Neural cell (in vitro differentiated cells): ENCODE measurements around the gene ENTPD8.

Experiments
- CTCF ChIP-seq: fragments of 450-650 bp; IDR thresholded peaks from 2 replicates; pipeline ENCODE4 v1.5.1; 2014; ENCODE audit warnings: antibody characterized with exemption, mild to moderate bottlenecking, moderate library complexity; ENCODE audit not compliant: poor library complexity, severe bottlenecking
- EP300 ChIP-seq: fragments of 450-650 bp; conservative IDR thresholded peaks from 2 replicates; pipeline ENCODE4 v1.6.1; 2014; ENCODE audit warnings: antibody characterized with exemption, mild to moderate bottlenecking, moderate library complexity; ENCODE audit not compliant: poor library complexity, severe bottlenecking
- EZH2 ChIP-seq: fragments of 200-600, 300-800 bp; shearing (Covaris generic), sonication (generic); IDR thresholded peaks from 2 replicates; pipeline ENCODE4 v1.6.1; 2014; ENCODE audit warnings: antibody characterized with exemption, low read length, borderline replicate concordance, mild to moderate bottlenecking; ENCODE audit not compliant: insufficient read depth, poor library complexity, severe bottlenecking
- POLR2AphosphoS5 ChIP-seq: IDR thresholded peaks from 2 replicates; pipeline ENCODE4 v1.6.1; 2012
- RAD21 ChIP-seq: fragments of 450-650 bp; conservative IDR thresholded peaks from 2 replicates; pipeline ENCODE4 v1.6.1; 2014; ENCODE audit warnings: antibody characterized with exemption, mild to moderate bottlenecking, moderate library complexity
- REST ChIP-seq: IDR thresholded peaks from 2 replicates; pipeline ENCODE4 v1.6.1; 2012; ENCODE audit warnings: borderline replicate concordance
- TAF1 ChIP-seq: IDR thresholded peaks from 2 replicates; pipeline ENCODE4 v1.6.1; 2012; ENCODE audit warnings: low read depth

- TF ChIP-seq CTCF (no peak), REST (no peak), EP300 (no peak), TAF1 (no peak), EZH2 (no peak), POLR2AphosphoS5 (no peak), RAD21 (no peak)
Measured at GRCh38 chr9:137429546-137429890, 11.6 kb downstream of the ENTPD8 start.
